ENCODE results near the gene LASP1. TPM values are rescaled to one million over a fixed set of nuclear protein-coding genes. Genes with fewer than 3 reads are reported as not detected.
"Not testable (repeated sequence)": the region's sequence is repeated elsewhere in the genome, so short reads cannot be mapped to it uniquely, and the experiment has no call there.

LASP1 gene
- total RNA-seq, result 100 to 1,000 TPM; 116 to 172 TPM

GRCh38 chr17:38869526-38870258 is at the start of gene LASP1:
LASP1 (plus strand) TSS chr17:38870058; CDS start chr17:38870190, 132 bp downstream.
- H3K27me3 Mint-ChIP-seq, result no peaks in the 10 kb centered on the region
- peak; percentile 68 for ATAC-seq (replicated peaks)
- peak within 1 kb of the TSS; percentile 85 for H3K4me3 Mint-ChIP-seq
- H3K36me3 Mint-ChIP-seq (ENCODE audit: low read depth), result peaks cover 63% of the 10 kb centered on the region
- no peaks in the 10 kb centered on the region for H3K9me3 Mint-ChIP-seq
- peaks cover 47% of the 10 kb centered on the region for H3K4me1 Mint-ChIP-seq
- H3K27ac Mint-ChIP-seq, result peak within 1 kb of the TSS; percentile 100

- H3K36me3 Mint-ChIP-seq (ENCODE audit: low read depth), result peaks cover 45% of the 10 kb centered on the region
- peak; percentile 89 for ATAC-seq (replicated peaks)
These were observed 44.7 kb upstream of the LASP1 start, which contains the start of gene CWC25 for GRCh38 chr17:38824899-38825761. CWC25 (minus strand) TSS chr17:38825321; CDS start chr17:38825183, 138 bp downstream.

GRCh38 chr17:38825762-38826247 is 44.1 kb upstream of the LASP1 start:
- H3K36me3 Mint-ChIP-seq (ENCODE audit: low read depth), result peaks cover 38% of the 10 kb centered on the region
- no peaks in the 10 kb centered on the region for H3K27me3 Mint-ChIP-seq
- no peaks in the 10 kb centered on the region for H3K9me3 Mint-ChIP-seq
- no peak for ATAC-seq (replicated peaks)
- H3K27ac Mint-ChIP-seq, result peak overlapping the region; percentile 100
- H3K4me3 Mint-ChIP-seq, result peak overlapping the region; percentile 97
- peaks cover 25% of the 10 kb centered on the region for H3K4me1 Mint-ChIP-seq

More at GRCh38 chr17:38824899-38825761, 44.7 kb upstream of the LASP1 start, which contains the start of gene CWC25:
- Mint-ChIP-seq H3K9me3 (no peaks in the 10 kb centered on the region), H3K27me3 (no peaks in the 10 kb centered on the region), H3K4me3 (peak within 1 kb of the TSS; percentile 97), H3K4me1 (peaks cover 30% of the 10 kb centered on the region), H3K27ac (peak within 1 kb of the TSS; percentile 100)

- no peak for ATAC-seq (replicated peaks)
- Mint-ChIP-seq H3K9me3 (no peaks in the 10 kb centered on the region), H3K27ac (no peak overlapping the region)
These were observed 25.5 kb upstream of the LASP1 start for GRCh38 chr17:38844261-38844757.

GRCh38 chr17:38848557-38848891 is 21.3 kb upstream of the LASP1 start:
- H3K27ac Mint-ChIP-seq, result no peak overlapping the region
- peaks cover 70% of the 10 kb centered on the region for H3K36me3 Mint-ChIP-seq (ENCODE audit: low read depth)
- H3K27me3 Mint-ChIP-seq, result no peaks in the 10 kb centered on the region
- peaks cover 25% of the 10 kb centered on the region for H3K4me1 Mint-ChIP-seq
- no peak for ATAC-seq (replicated peaks)
- H3K4me3 Mint-ChIP-seq, result no peak overlapping the region
- no peaks in the 10 kb centered on the region for H3K9me3 Mint-ChIP-seq

More at GRCh38 chr17:38844261-38844757, 25.5 kb upstream of the LASP1 start:
- peaks cover 6% of the 10 kb centered on the region for H3K4me1 Mint-ChIP-seq
- H3K36me3 Mint-ChIP-seq (ENCODE audit: low read depth), result peaks cover 28% of the 10 kb centered on the region
- H3K27me3 Mint-ChIP-seq, result no peaks in the 10 kb centered on the region
- no peak overlapping the region for H3K4me3 Mint-ChIP-seq

- Mint-ChIP-seq H3K9me3 (no peaks in the 10 kb centered on the region), H3K4me3 (peak overlapping the region; percentile 17), H3K27me3 (no peaks in the 10 kb centered on the region), H3K36me3 (ENCODE audit: low read depth) (peaks cover 76% of the 10 kb centered on the region), H3K4me1 (peaks cover 25% of the 10 kb centered on the region), H3K27ac (no peak overlapping the region)
- ATAC-seq (replicated peaks), result no peak
These were observed 20.8 kb upstream of the LASP1 start for GRCh38 chr17:38848939-38849605.

GRCh38 chr17:38850374-38850773 is 19.5 kb upstream of the LASP1 start:
- peak overlapping the region; percentile 93 for H3K4me3 Mint-ChIP-seq
- peak overlapping the region; percentile 98 for H3K27ac Mint-ChIP-seq

GRCh38 chr17:38851434-38851833 is 18.4 kb upstream of the LASP1 start:
- no peak for ATAC-seq (replicated peaks)
- Mint-ChIP-seq H3K9me3 (no peaks in the 10 kb centered on the region), H3K36me3 (ENCODE audit: low read depth) (peaks cover 77% of the 10 kb centered on the region), H3K4me3 (peak overlapping the region; percentile 93), H3K27ac (peak overlapping the region; percentile 98), H3K4me1 (peaks cover 29% of the 10 kb centered on the region), H3K27me3 (no peaks in the 10 kb centered on the region)

More at GRCh38 chr17:38850374-38850773, 19.5 kb upstream of the LASP1 start:
- H3K36me3 Mint-ChIP-seq (ENCODE audit: low read depth), result peaks cover 77% of the 10 kb centered on the region
- ATAC-seq (replicated peaks), result no peak
- no peaks in the 10 kb centered on the region for H3K9me3 Mint-ChIP-seq
- no peaks in the 10 kb centered on the region for H3K27me3 Mint-ChIP-seq
- peaks cover 29% of the 10 kb centered on the region for H3K4me1 Mint-ChIP-seq

GRCh38 chr17:38852771-38853291 is 17.0 kb upstream of the LASP1 start:
- H3K36me3 Mint-ChIP-seq (ENCODE audit: low read depth), result peaks cover 63% of the 10 kb centered on the region

GRCh38 chr17:38853292-38854219 is 16.3 kb upstream of the LASP1 start, which contains the start of gene RPL23:
RPL23 (minus strand) TSS chr17:38853721; CDS start chr17:38853710, 11 bp downstream.
- Mint-ChIP-seq H3K27ac (peak within 1 kb of the TSS; percentile 98), H3K27me3 (no peaks in the 10 kb centered on the region), H3K4me3 (peak within 1 kb of the TSS; percentile 93), H3K9me3 (no peaks in the 10 kb centered on the region), H3K4me1 (peaks cover 29% of the 10 kb centered on the region), H3K36me3 (ENCODE audit: low read depth) (peaks cover 56% of the 10 kb centered on the region)
- ATAC-seq (replicated peaks), result peak; percentile 92

More at GRCh38 chr17:38852771-38853291, 17.0 kb upstream of the LASP1 start:
- no peaks in the 10 kb centered on the region for H3K9me3 Mint-ChIP-seq
- H3K27ac Mint-ChIP-seq, result peak overlapping the region; percentile 98
- H3K4me1 Mint-ChIP-seq, result peaks cover 29% of the 10 kb centered on the region
- peak overlapping the region; percentile 93 for H3K4me3 Mint-ChIP-seq
- ATAC-seq (replicated peaks), result no peak
- no peaks in the 10 kb centered on the region for H3K27me3 Mint-ChIP-seq

- Mint-ChIP-seq H3K27ac (peak overlapping the region; percentile 98), H3K4me3 (peak overlapping the region; percentile 93), H3K36me3 (ENCODE audit: low read depth) (peaks cover 40% of the 10 kb centered on the region), H3K4me1 (peaks cover 22% of the 10 kb centered on the region)
- ATAC-seq (replicated peaks); H3K27me3 Mint-ChIP-seq; H3K9me3 Mint-ChIP-seq: not testable (repeated sequence)
These were observed 14.7 kb upstream of the LASP1 start for GRCh38 chr17:38855101-38855714.

- ATAC-seq (replicated peaks), result no peak
- Mint-ChIP-seq H3K27me3 (no peaks in the 10 kb centered on the region), H3K27ac (no peak overlapping the region), H3K36me3 (ENCODE audit: low read depth) (peaks cover 19% of the 10 kb centered on the region), H3K4me1 (peaks cover 5% of the 10 kb centered on the region), H3K4me3 (no peak overlapping the region), H3K9me3 (no peaks in the 10 kb centered on the region)
These were observed 12.6 kb upstream of the LASP1 start for GRCh38 chr17:38857271-38857670.

Data from activated T-helper 17 cell treated with anti-CD3 and anti-CD28 coated beads, Interleukin-2, amount 50 U/mL, for 72 hours (primary cell).